Measurements from ENCODE around the gene FBXO21. TPM values are rescaled to one million over a fixed set of nuclear protein-coding genes. Genes with fewer than 3 reads are reported as not detected.

Gene FBXO21
- total RNA-seq, 3 donors from 2014 or later (not counting 1 experiment from before 2014, with no cell fraction given) = 39.8 to 48.8 (median 39.9) TPM

DNA sequence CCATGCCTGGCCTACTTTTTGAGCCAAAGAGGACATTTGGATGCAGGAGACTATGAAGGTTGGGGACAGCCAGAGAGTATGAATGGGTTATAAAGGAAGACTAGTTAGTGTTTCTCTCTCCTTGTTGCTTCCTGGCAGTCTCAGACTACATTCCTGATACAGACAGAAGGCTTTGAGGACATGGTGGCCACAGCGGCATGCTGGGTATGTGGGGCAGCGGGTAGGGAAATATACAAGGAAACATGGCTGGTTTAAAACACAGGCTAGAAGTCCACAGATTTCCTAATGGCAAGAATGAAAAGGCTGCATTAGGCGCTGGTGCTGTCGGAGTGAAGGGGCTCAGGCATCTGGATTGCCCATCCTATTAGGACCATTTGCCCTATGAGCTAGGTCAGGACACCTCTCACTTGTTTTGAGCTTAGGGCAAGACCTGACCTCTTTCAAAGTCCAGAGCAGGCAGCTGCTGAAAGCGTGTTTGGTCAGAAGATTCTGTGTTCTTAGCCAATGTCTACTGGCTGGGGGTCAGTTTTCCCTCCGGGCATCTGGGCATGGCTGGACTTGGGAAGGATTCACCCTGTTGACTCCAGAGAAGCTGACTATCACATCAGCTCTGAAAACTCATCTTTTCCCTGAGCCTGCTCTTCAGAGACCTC is 20.1 kb upstream of the FBXO21 start:
- Mint-ChIP-seq H3K9me3 (no peaks in the 10 kb centered on the region), H3K36me3 (no peaks in the 10 kb centered on the region), H3K27me3 (ENCODE audit: low read depth in 2 of 2) (peaks cover 14 to 18% of the 10 kb centered on the region in 2 donors), H3K27ac (no peak overlapping the region), H3K4me3 (no peak overlapping the region), H3K4me1 (no peaks in the 10 kb centered on the region)
- intact Hi-C loops (cut with micrococcal nuclease) = loop anchor here (5.0 kb wide), 1 partner anchor 627 kb away; no protein-coding TSS in a partner anchor
- 90% methylated on average over 6 of the region's 6 CpGs for WGBS (ENCODE audit: insufficient coverage)
- Histone ChIP-seq H3K9me3 (ENCODE audit: control insufficient read depth, insufficient read depth, low read length) (no peaks in the 10 kb centered on the region), H3K27ac (ENCODE audit: low read length) (no peak overlapping the region), H3K36me3 (ENCODE audit: control insufficient read depth, insufficient read depth, low read length) (no peaks in the 10 kb centered on the region), H3K4me3 (ENCODE audit: low read length) (no peak overlapping the region), H3K27me3 (ENCODE audit: control insufficient read depth, insufficient read depth, low read length) (no peaks in the 10 kb centered on the region), H3K4me1 (ENCODE audit: control insufficient read depth, insufficient read depth, low read length) (no peaks in the 10 kb centered on the region)
- ATAC-seq (no peak), DNase-seq (no peak)
- TF ChIP-seq, protein P1, sequence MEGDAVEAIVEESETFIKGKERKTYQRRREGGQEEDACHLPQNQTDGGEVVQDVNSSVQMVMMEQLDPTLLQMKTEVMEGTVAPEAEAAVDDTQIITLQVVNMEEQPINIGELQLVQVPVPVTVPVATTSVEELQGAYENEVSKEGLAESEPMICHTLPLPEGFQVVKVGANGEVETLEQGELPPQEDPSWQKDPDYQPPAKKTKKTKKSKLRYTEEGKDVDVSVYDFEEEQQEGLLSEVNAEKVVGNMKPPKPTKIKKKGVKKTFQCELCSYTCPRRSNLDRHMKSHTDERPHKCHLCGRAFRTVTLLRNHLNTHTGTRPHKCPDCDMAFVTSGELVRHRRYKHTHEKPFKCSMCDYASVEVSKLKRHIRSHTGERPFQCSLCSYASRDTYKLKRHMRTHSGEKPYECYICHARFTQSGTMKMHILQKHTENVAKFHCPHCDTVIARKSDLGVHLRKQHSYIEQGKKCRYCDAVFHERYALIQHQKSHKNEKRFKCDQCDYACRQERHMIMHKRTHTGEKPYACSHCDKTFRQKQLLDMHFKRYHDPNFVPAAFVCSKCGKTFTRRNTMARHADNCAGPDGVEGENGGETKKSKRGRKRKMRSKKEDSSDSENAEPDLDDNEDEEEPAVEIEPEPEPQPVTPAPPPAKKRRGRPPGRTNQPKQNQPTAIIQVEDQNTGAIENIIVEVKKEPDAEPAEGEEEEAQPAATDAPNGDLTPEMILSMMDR (IDR thresholded peaks at IDR 0.05) = no peak

DNA sequence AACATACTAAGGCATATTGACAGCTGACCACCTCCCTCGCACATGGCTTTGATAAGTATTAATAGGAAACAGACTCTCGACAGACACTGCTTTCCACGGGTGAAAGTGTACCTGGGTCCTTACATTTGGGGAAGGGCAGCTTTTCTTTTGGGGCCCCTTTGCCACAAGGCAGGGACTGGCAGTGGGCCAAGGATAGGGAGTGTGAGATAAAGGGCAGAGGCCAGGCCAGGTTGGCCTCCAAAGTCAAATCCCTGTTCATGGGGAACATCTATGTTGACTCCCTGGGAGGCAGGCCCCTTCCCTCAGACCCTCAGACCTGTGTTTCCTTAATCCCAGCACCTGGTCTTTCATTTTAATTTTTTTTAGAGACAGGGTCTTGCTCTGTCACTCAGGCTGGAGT is 19.4 kb upstream of the FBXO21 start:
- Histone ChIP-seq H3K27ac (ENCODE audit: low read length) (no peak overlapping the region), H3K27me3 (ENCODE audit: control insufficient read depth, insufficient read depth, low read length) (no peaks in the 10 kb centered on the region), H3K36me3 (ENCODE audit: control insufficient read depth, insufficient read depth, low read length) (no peaks in the 10 kb centered on the region), H3K4me1 (ENCODE audit: control insufficient read depth, insufficient read depth, low read length) (no peaks in the 10 kb centered on the region), H3K4me3 (ENCODE audit: low read length) (no peak overlapping the region), H3K9me3 (ENCODE audit: control insufficient read depth, insufficient read depth, low read length) (no peaks in the 10 kb centered on the region)
- ATAC-seq = no peak
- TF ChIP-seq, protein P1 (IDR thresholded peaks at IDR 0.05) = no peak
- 81% methylated on average over 3 of the region's 3 CpGs for WGBS (ENCODE audit: insufficient coverage)
- H3K27me3 Mint-ChIP-seq (ENCODE audit: low read depth in 2 of 2) = peaks cover 14 to 16% of the 10 kb centered on the region in 2 donors
- intact Hi-C loops (cut with micrococcal nuclease) = loop anchor here (5.0 kb wide), 1 partner anchor 628 kb away; no protein-coding TSS in a partner anchor
- no peak overlapping the region for H3K27ac Mint-ChIP-seq
- no peak overlapping the region for H3K4me3 Mint-ChIP-seq
- no peaks in the 10 kb centered on the region for H3K9me3 Mint-ChIP-seq
- DNase-seq = no peak
- H3K36me3 Mint-ChIP-seq = no peaks in the 10 kb centered on the region
- H3K4me1 Mint-ChIP-seq = no peaks in the 10 kb centered on the region

DNA sequence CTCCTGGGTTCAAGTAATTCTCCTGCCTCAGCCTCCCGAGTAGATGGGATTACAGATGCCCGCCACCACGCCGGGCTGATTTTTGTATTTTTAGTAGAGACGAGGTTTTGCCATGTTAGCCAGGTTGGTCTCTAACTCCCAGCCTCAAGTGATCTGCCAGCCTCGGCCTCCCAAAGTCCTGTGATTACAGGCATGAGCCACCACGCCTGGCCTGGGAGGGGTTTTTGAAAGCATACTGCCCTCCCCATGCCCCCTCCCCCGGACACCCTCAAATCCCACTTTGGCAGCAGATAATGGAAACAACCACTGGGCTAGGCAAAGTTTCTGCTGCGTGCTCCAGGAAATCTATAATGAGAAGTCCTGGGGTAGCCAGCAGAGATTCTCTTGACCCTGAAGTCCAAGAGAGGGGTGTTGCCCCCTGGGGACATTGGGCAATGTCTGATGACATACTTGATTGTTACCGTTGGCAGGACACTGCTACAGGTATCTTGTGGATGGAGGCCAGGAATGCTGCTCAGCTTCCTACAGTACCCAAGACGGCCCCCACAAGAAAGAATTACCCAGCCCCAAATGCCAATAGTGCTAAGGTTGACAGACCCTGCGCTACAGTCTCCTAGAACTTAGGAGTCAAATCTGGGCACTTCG is 18.7 kb upstream of the FBXO21 start:
- no peaks in the 10 kb centered on the region for H3K36me3 ChIP-seq (ENCODE audit: control insufficient read depth, insufficient read depth, low read length)
- H3K27ac Mint-ChIP-seq = no peak overlapping the region
- no peaks in the 10 kb centered on the region for H3K27me3 ChIP-seq (ENCODE audit: control insufficient read depth, insufficient read depth, low read length)
- no peaks in the 10 kb centered on the region for H3K9me3 ChIP-seq (ENCODE audit: control insufficient read depth, insufficient read depth, low read length)
- peaks cover 14 to 15% of the 10 kb centered on the region in 2 donors for H3K27me3 Mint-ChIP-seq (ENCODE audit: low read depth in 2 of 2)
- H3K4me1 ChIP-seq (ENCODE audit: control insufficient read depth, insufficient read depth, low read length) = no peaks in the 10 kb centered on the region
- ATAC-seq = no peak
- no peaks in the 10 kb centered on the region for H3K4me1 Mint-ChIP-seq
- H3K27ac ChIP-seq (ENCODE audit: low read length) = no peak overlapping the region
- DNase-seq = no peak
- intact Hi-C loops (cut with micrococcal nuclease) = no loop called here
- no peaks in the 10 kb centered on the region for H3K9me3 Mint-ChIP-seq
- H3K36me3 Mint-ChIP-seq = no peaks in the 10 kb centered on the region
- WGBS (ENCODE audit: insufficient coverage) = 86% methylated on average over 13 of the region's 13 CpGs
- no peak overlapping the region for H3K4me3 Mint-ChIP-seq
- TF ChIP-seq, protein P1 (IDR thresholded peaks at IDR 0.05) = no peak
- H3K4me3 ChIP-seq (ENCODE audit: low read length) = no peak overlapping the region

Data from natural killer cell (primary cell).